MM.1S (cell line): ENCODE measurements around the gene CCDC192.

Experiments
- DNase-seq: peaks from one replicate; pipeline ENCODE4 v3.0.0-alpha.2; 2015
- H2AFZ ChIP-seq: fragments of 300-600 bp; sonication (generic); 2 replicates; pipeline ENCODE4 v1.6.0; 2016; ENCODE audit warnings: antibody characterized with exemption, low read length
- H3F3A ChIP-seq: fragments of 300-600 bp; sonication (generic); 2 replicates; pipeline ENCODE4 v1.6.1; 2016; ENCODE audit warnings: mild to moderate bottlenecking, antibody characterized with exemption, low read length, moderate library complexity, mixed read lengths; ENCODE audit not compliant: insufficient read depth
- H3K27ac ChIP-seq: fragments of 300-600 bp; sonication (generic); 2 replicates; pipeline ENCODE4 v1.5.1; 2016; ENCODE audit warnings: mild to moderate bottlenecking, low read length
- H3K27me3 ChIP-seq: fragments of 300-600 bp; sonication (generic); replicated peaks from 2 replicates; pipeline ENCODE4 v1.6.0; 2016; ENCODE audit warnings: low read length; ENCODE audit not compliant: insufficient read depth
- H3K36me3 ChIP-seq: fragments of 300-600 bp; sonication (generic); replicated peaks from 2 replicates; pipeline ENCODE4 v1.6.1; 2016; ENCODE audit warnings: mild to moderate bottlenecking, low read length, mixed read lengths; ENCODE audit not compliant: insufficient read depth
- H3K4me1 ChIP-seq: fragments of 300-600 bp; sonication (generic); 2 replicates; pipeline ENCODE4 v1.6.1; 2016; ENCODE audit warnings: low read length, mixed read lengths
- H3K4me2 ChIP-seq: fragments of 300-600 bp; sonication (generic); 2 replicates; pipeline ENCODE4 v1.6.0; 2016; ENCODE audit warnings: low read depth, low read length
- H3K4me3 ChIP-seq: fragments of 300-600 bp; sonication (generic); 2 replicates; pipeline ENCODE4 v1.5.1; 2016; ENCODE audit warnings: low read length, mixed read lengths
- H3K79me2 ChIP-seq: fragments of 300-600 bp; sonication (generic); 2 replicates; pipeline ENCODE4 v1.6.1; 2016; ENCODE audit warnings: mixed run types, low read length, mixed read lengths
- H3K9ac ChIP-seq: fragments of 300-600 bp; sonication (generic); 2 replicates; pipeline ENCODE4 v1.6.1; 2016; ENCODE audit warnings: low read length, mixed read lengths
- H3K9me2 ChIP-seq: fragments of 300-600 bp; sonication (generic); replicated peaks from 2 replicates; pipeline ENCODE4 v1.6.1; 2016; ENCODE audit warnings: mild to moderate bottlenecking, low read length, mixed read lengths; ENCODE audit not compliant: insufficient read depth
- H3K9me3 ChIP-seq: fragments of 300-600 bp; sonication (generic); replicated peaks from 2 replicates; pipeline ENCODE4 v1.6.1; 2016; ENCODE audit warnings: mild to moderate bottlenecking, low read length, mixed read lengths; ENCODE audit not compliant: insufficient read depth
- H4K20me1 ChIP-seq: fragments of 300-600 bp; sonication (generic); 2 replicates; pipeline ENCODE4 v1.6.1; 2016; ENCODE audit warnings: mild to moderate bottlenecking, low read length, moderate library complexity, mixed read lengths; ENCODE audit not compliant: insufficient read depth
- EZH2 ChIP-seq: fragments of 300-600 bp; sonication (generic); optimal IDR thresholded peaks from 2 replicates; pipeline ENCODE3; 2017; ENCODE audit warnings: low read depth, mild to moderate bottlenecking, antibody characterized with exemption, low read length, mixed read lengths
- EZH2phosphoT487 ChIP-seq: fragments of 300-600 bp; sonication (generic); IDR thresholded peaks from 2 replicates; pipeline ENCODE4 v1.6.1; 2018; ENCODE audit warnings: antibody characterized with exemption, low read length
- TF ChIP-seq, protein P1 (sequence below): fragments of 300-600 bp; sonication (generic); IDR thresholded peaks from 2 replicates; pipeline ENCODE4 v1.5.1; 2016; ENCODE audit warnings: antibody characterized with exemption, low read length, mixed read lengths

Gene CCDC192

DNA sequence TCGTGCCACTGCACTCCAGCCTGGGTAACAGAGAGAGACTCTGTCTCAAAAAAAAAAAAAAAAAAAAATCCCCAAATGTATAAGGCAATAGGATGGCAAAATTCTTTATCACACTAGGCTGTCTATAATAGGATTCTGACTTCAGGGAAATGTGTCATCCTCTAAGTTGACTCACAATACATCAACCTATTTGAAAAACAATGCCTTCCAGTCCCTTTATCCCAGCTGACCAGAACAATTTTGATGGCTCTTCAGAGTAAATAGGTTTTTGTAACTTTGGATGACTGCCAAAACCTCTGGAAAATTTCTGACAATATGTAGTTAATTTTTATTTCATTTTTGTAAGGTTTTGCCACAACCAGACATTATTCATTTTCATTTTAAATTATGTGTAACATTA lies 184.1 kb downstream of the CCDC192 start:
- Histone ChIP-seq H3K79me2 (no peaks in the 10 kb centered on the region), H3K36me3 (no peaks in the 10 kb centered on the region), H3K27me3 (no peaks in the 10 kb centered on the region), H3K9ac (no peak overlapping the region), H3K4me1 (no peaks in the 10 kb centered on the region), H3K9me3 (no peaks in the 10 kb centered on the region), H3F3A (no peaks in the 10 kb centered on the region), H3K27ac (no peak overlapping the region), H3K4me3 (no peak overlapping the region), H3K9me2 (no peaks in the 10 kb centered on the region), H2AFZ (no peak overlapping the region), H3K4me2 (no peak overlapping the region), H4K20me1 (no peaks in the 10 kb centered on the region)
- TF ChIP-seq EZH2phosphoT487: no peak
- TF ChIP-seq, protein P1, sequence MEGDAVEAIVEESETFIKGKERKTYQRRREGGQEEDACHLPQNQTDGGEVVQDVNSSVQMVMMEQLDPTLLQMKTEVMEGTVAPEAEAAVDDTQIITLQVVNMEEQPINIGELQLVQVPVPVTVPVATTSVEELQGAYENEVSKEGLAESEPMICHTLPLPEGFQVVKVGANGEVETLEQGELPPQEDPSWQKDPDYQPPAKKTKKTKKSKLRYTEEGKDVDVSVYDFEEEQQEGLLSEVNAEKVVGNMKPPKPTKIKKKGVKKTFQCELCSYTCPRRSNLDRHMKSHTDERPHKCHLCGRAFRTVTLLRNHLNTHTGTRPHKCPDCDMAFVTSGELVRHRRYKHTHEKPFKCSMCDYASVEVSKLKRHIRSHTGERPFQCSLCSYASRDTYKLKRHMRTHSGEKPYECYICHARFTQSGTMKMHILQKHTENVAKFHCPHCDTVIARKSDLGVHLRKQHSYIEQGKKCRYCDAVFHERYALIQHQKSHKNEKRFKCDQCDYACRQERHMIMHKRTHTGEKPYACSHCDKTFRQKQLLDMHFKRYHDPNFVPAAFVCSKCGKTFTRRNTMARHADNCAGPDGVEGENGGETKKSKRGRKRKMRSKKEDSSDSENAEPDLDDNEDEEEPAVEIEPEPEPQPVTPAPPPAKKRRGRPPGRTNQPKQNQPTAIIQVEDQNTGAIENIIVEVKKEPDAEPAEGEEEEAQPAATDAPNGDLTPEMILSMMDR: no peak
- TF ChIP-seq EZH2: no peak
- no peak for DNase-seq

DNA sequence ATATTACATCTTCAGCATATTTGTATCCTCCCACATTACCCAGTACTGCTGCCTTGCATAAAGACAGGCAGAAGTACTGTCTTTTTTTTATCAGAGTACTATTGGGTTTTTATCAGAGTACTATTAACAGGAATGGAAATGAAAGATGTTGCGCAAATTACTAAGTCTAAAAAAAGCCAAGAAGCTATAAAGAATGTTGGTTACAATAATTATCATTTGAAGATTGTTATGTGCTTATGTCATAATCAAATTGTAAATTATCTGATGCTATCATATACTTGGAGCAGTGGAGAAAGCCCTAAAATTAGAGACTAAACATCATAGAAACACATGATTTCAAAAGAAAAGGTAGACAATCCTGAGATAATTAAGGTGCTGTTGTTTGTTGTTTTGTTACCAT lies 188.8 kb downstream of the CCDC192 start:
- no peaks in the 10 kb centered on the region for H4K20me1 ChIP-seq
- H3K4me3 ChIP-seq: no peak overlapping the region
- H3K27me3 ChIP-seq: no peaks in the 10 kb centered on the region
- H3K9me3 ChIP-seq: no peaks in the 10 kb centered on the region
- H3K4me1 ChIP-seq: no peaks in the 10 kb centered on the region
- no peak overlapping the region for H3K9ac ChIP-seq
- H3K4me2 ChIP-seq: no peak overlapping the region
- no peaks in the 10 kb centered on the region for H3F3A ChIP-seq
- no peak overlapping the region for H2AFZ ChIP-seq
- DNase-seq: no peak
- H3K27ac ChIP-seq: no peak overlapping the region
- H3K9me2 ChIP-seq: no peaks in the 10 kb centered on the region
- no peak for TF ChIP-seq EZH2
- TF ChIP-seq, protein P1: no peak
- no peak for TF ChIP-seq EZH2phosphoT487
- no peaks in the 10 kb centered on the region for H3K79me2 ChIP-seq
- H3K36me3 ChIP-seq: no peaks in the 10 kb centered on the region

DNA sequence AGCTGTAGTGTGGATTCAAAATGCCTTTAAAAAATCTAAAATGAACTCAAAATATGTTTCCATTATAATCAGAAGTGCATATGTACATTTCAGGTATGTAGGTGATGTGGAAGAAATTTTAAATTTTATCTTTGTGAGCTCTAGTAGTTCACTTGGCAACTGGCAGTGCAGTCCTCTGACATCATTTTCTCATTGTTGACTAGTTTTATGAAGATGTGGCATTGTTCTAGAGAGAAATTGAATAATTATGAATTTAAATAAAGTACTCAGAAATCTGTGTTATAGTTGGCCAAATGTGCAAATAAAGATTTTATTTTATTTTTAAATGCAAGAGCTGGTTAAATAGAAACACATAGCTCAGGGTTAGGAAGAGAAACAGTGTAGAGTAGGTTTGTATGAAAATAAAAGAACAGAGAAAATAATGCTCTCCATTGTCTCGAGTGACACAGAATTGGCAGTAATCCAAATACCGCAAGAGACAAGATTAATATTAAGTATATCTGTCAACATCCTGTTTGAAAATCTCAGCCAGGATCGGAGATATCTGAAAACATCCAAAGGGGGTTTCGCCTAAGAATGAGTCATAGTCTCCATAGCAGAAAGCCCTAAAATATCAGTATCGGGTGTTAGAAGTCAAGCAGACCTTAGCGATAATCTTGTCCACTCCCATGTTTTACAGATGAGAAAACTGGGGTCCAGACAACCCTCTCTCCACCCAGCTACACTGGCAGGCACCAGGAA lies 189.4 kb downstream of the CCDC192 start:
- no peak overlapping the region for H3K27ac ChIP-seq

More for the DNA sequence above, 189.4 kb downstream of the CCDC192 start:
- Histone ChIP-seq H3K9ac (no peak overlapping the region), H4K20me1 (no peaks in the 10 kb centered on the region), H3K4me3 (no peak overlapping the region), H2AFZ (no peak overlapping the region), H3K79me2 (no peaks in the 10 kb centered on the region), H3K4me2 (no peak overlapping the region), H3K27me3 (no peaks in the 10 kb centered on the region), H3K9me2 (no peaks in the 10 kb centered on the region), H3F3A (no peaks in the 10 kb centered on the region), H3K36me3 (no peaks in the 10 kb centered on the region), H3K4me1 (no peaks in the 10 kb centered on the region), H3K9me3 (no peaks in the 10 kb centered on the region)
- TF ChIP-seq, protein P1: no peak
- TF ChIP-seq EZH2 (no peak), EZH2phosphoT487 (no peak)
- DNase-seq: no peak
